WI38 (cell line): ENCODE data around the gene ANGPT4.

ENCODE experiments used
- H3K4me3 ChIP-seq: 2 replicates; pipeline ENCODE4 v1.5.1; 2011; ENCODE audit warnings: low read depth, mild to moderate bottlenecking, control low read depth, low read length
- CTCF ChIP-seq: IDR thresholded peaks from 2 replicates; pipeline ENCODE4 v1.5.1; 2012; ENCODE audit warnings: low read depth, mild to moderate bottlenecking, control low read depth, low read length

ANGPT4 gene

GRCh38 chr20:839626-840025 is 76.5 kb downstream of the ANGPT4 start:
- TF ChIP-seq CTCF: no peak
- no peak overlapping the region for H3K4me3 ChIP-seq

GRCh38 chr20:839015-839414 is 77.1 kb downstream of the ANGPT4 start:
- TF ChIP-seq CTCF: no peak
- no peak overlapping the region for H3K4me3 ChIP-seq

GRCh38 chr20:836190-836589 is 79.9 kb downstream of the ANGPT4 start:
- TF ChIP-seq CTCF: no peak

GRCh38 chr20:835608-836045 is 80.5 kb downstream of the ANGPT4 start:
- TF ChIP-seq CTCF: no peak
- no peak overlapping the region for H3K4me3 ChIP-seq

More at GRCh38 chr20:836190-836589, 79.9 kb downstream of the ANGPT4 start:
- no peak overlapping the region for H3K4me3 ChIP-seq

- H3K4me3 ChIP-seq: peak overlapping the region; percentile 75
- TF ChIP-seq CTCF: no peak
Observed at GRCh38 chr20:834151-834746, 81.9 kb downstream of the ANGPT4 start.

GRCh38 chr20:833450-834150 is 82.5 kb downstream of the ANGPT4 start, which contains the start of gene FAM110A:
Gene FAM110A (plus strand): TSS chr20:833715. CDS start chr20:844805, 11,090 bp downstream.
- no peak for TF ChIP-seq CTCF
- H3K4me3 ChIP-seq: peak within 1 kb of the TSS; percentile 75

GRCh38 chr20:833121-833449 is 83.0 kb downstream of the ANGPT4 start:
- TF ChIP-seq CTCF: no peak

More at GRCh38 chr20:833121-833449, 83.0 kb downstream of the ANGPT4 start:
- H3K4me3 ChIP-seq: peak overlapping the region; percentile 75
